Transverse colon (tissue), 3 donors: ENCODE data around the gene TMEM119.

Source experiments
- CTCF ChIP-seq, 5 experiments: fragments of 200-600 bp in 3 of 5; fragments of 450-650 bp in 2 of 5; sonication (generic) in 3 of 5; IDR thresholded peaks; 1 replicate in 2 of 5; 2 replicates in 3 of 5; pipeline ENCODE4 v1.5.1; 2016 to 2017; ENCODE audit warnings: antibody characterized with exemption in 5 of 5, inconsistent platforms in 3 of 5, mild to moderate bottlenecking in 2 of 5, moderate library complexity in 1 of 5
- POLR2A ChIP-seq: fragments of 450-650 bp; IDR thresholded peaks from one replicate; pipeline ENCODE4 v1.6.1; 2016; ENCODE audit warnings: antibody characterized with exemption, mild to moderate bottlenecking, moderate library complexity

DNA sequence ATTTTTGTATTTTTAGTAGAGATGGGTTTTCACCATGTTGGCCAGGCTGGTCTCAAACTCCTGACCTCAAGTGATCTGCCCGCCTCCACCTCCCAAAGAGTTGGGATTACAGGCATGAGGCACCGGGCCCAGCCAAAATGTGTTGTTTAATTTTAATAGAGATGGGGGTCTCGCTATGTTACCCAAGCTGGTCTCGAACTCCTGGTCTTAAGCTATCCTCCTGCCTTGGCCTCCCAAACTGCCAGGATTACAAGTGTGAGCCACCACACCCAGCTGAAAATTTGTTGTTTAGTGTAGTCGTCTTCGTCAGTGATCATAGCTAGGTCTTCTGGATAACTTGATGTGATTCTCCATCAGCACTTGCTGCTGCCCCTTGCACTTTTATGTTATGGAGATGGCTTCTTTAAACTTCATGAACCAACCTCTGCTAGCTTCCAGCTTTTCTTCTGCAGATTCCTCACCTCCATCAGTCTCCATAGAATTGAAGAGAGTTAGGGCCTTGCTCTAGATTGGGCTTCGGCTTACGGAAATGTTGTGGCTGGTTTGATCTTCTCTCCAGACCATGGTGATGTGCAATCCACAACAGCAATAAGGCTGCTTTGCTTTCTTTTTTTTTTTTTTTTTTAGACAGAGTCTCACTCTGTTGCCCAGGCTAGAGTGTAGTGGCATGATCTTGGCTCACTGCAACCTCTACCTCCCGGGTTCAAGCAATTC, 22.5 kb downstream of the TMEM119 start:
- no peak for TF ChIP-seq POLR2A
- no peak for TF ChIP-seq CTCF (IDR thresholded peaks at IDR 0.05)
